AG08396 (cell line): ENCODE results near the gene C19orf67.

Experiments used
- DNase-seq: peaks from one replicate; pipeline ENCODE4 v3.0.0; 2012; ENCODE audit warnings: low spot score, mixed read lengths

The C19orf67 gene

GRCh38 chr19:14107581-14108461 is 22.2 kb upstream of the C19orf67 start:
- DNase-seq = peak; percentile 77

GRCh38 chr19:14106840-14107239 is 21.3 kb upstream of the C19orf67 start:
- DNase-seq = no peak

GRCh38 chr19:14105680-14106079 is 20.1 kb upstream of the C19orf67 start:
- no peak for DNase-seq

- no peak for DNase-seq
Observed at GRCh38 chr19:14103310-14103709, 17.7 kb upstream of the C19orf67 start.

- no peak for DNase-seq
Observed at GRCh38 chr19:14102756-14103155, 17.2 kb upstream of the C19orf67 start.

- DNase-seq = no peak
Observed at GRCh38 chr19:14102102-14102696, 16.6 kb upstream of the C19orf67 start.

- DNase-seq = no peak
Observed at GRCh38 chr19:14101003-14101545, 15.5 kb upstream of the C19orf67 start.

- DNase-seq = no peak
Observed at GRCh38 chr19:14097532-14098151, 12.1 kb upstream of the C19orf67 start.

GRCh38 chr19:14096272-14096992 is 10.8 kb upstream of the C19orf67 start:
- no peak for DNase-seq

GRCh38 chr19:14094854-14095253 is 9.3 kb upstream of the C19orf67 start:
- no peak for DNase-seq

GRCh38 chr19:14093117-14093823 is 7.7 kb upstream of the C19orf67 start:
- no peak for DNase-seq

- peak; percentile 29 for DNase-seq
Observed at GRCh38 chr19:14091813-14092462, 6.4 kb upstream of the C19orf67 start.

GRCh38 chr19:14091081-14091812 is 5.7 kb upstream of the C19orf67 start:
- DNase-seq = peak; percentile 92

GRCh38 chr19:14090509-14091080 is 5.0 kb upstream of the C19orf67 start, which contains the start of gene SAMD1:
TSS of gene SAMD1 (minus strand) at chr19:14090751.
- peak; percentile 93 for DNase-seq

- peak; percentile 73 for DNase-seq
Observed at GRCh38 chr19:14089662-14090508, 4.3 kb upstream of the C19orf67 start.

- peak; percentile 9 for DNase-seq
Observed at GRCh38 chr19:14089412-14089661, 3.8 kb upstream of the C19orf67 start.

- DNase-seq = no peak
Observed at GRCh38 chr19:14088634-14089411, 3.2 kb upstream of the C19orf67 start.

GRCh38 chr19:14086098-14086497 is 515 bp upstream of the C19orf67 start:
- no peak for DNase-seq

GRCh38 chr19:14082675-14082960 is 3.0 kb downstream of the C19orf67 start:
- no peak for DNase-seq
